Subcutaneous adipose tissue (tissue), 4 donors: ENCODE results near the gene HSH2D. TPM values are rescaled to one million over a fixed set of nuclear protein-coding genes. Genes with fewer than 3 reads are reported as not detected.

ENCODE experiments used
- total RNA-seq, 4 donors: library from RNA; depleted of rRNA; stranded (reverse); fragments of >200 nt; gene quantifications; one replicate each; pipeline ENCODE4 v1.1.0, GENCODE V29; 2016
- TF ChIP-seq, protein P1 (sequence below): fragments of 450-650 bp; IDR thresholded peaks from one replicate; pipeline ENCODE4 v1.5.1; 2016; ENCODE audit warnings: low read depth, mild to moderate bottlenecking, control low read depth, antibody characterized with exemption, moderate library complexity

HSH2D gene
- total RNA-seq, 4 donors from 2014 or later: 0.38 to 1.5 (median 0.82) TPM

DNA sequence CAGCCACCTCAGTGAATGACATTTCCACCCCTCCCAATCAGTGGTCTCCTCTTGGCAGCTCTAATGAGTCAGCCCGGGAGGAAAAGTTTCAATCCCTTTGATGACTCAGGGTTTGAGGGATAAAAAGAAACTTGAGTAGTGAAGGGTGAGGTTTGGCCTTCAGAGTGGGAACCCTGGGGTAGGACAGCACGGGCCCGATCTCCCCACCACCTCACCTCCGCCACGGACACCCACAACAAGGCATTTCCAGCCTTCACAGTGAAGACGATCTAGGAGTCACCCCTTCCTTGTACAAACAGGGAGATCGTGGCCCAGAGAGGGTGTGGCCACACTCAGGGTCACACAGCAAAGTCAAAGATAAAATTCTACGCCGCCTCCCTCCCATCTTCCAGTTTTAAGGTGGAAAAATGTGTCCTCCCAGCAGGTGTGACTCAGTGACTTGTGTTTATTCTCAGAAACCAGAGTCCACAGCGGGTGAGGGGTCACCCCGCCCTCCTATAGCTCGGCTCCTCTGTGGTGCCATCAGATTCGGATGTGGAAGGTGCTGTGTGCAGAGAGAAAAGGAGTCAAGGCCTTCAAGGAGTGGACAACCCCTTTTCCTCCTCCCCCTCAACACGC is 17.6 kb downstream of the HSH2D start:
- TF ChIP-seq, protein P1, sequence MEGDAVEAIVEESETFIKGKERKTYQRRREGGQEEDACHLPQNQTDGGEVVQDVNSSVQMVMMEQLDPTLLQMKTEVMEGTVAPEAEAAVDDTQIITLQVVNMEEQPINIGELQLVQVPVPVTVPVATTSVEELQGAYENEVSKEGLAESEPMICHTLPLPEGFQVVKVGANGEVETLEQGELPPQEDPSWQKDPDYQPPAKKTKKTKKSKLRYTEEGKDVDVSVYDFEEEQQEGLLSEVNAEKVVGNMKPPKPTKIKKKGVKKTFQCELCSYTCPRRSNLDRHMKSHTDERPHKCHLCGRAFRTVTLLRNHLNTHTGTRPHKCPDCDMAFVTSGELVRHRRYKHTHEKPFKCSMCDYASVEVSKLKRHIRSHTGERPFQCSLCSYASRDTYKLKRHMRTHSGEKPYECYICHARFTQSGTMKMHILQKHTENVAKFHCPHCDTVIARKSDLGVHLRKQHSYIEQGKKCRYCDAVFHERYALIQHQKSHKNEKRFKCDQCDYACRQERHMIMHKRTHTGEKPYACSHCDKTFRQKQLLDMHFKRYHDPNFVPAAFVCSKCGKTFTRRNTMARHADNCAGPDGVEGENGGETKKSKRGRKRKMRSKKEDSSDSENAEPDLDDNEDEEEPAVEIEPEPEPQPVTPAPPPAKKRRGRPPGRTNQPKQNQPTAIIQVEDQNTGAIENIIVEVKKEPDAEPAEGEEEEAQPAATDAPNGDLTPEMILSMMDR: no peak

DNA sequence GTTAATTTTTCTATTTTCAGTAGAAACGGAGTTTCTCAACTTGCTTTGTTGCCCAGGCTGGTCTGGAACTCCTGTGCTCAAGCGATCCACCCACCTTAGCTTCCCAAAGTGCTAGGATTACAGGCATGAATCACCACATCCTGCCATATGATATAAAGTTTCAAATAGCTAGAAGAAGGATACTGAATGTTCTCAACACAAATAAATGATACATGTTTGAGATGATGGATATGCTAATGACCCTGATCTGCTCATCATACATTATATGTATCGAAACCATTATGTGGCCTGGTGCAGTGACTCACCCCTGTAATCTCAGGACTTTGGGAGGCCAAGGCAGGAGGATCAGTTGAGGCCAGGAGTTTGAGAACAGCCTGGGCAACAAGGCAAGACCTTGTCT is 18.4 kb downstream of the HSH2D start:
- TF ChIP-seq, protein P1: no peak

DNA sequence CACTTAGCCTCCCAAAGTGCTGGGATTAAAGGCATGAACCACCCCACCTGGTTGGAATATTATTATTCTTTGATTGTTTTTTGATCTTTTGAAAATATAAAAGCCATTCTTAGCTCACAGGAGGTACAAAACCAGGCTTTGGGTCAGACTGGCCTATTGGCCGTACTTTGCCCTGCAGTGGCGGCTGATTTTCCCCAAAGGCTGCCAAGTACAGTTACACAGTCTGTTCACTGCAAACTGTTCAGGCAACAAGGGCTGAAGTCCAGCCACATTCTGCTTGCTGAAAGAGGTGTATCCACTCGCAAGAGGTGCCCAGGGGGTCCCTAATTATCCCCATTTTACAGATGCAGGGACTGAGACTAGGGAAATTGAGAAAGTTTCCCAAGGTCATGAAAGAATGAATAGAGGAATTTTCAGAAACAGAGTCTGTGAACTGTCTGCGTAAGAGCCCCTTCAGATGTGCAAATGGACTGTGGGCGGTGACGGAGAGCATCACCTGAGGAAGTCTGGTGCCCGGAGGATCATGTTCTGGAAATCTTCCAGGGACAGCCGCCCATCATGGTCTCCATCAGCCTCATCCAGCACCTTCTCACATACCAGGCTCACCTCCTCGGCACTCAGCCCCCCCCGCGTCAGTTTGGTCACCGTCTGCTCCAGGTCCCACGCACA is 20.9 kb downstream of the HSH2D start:
- TF ChIP-seq, protein P1: no peak

DNA sequence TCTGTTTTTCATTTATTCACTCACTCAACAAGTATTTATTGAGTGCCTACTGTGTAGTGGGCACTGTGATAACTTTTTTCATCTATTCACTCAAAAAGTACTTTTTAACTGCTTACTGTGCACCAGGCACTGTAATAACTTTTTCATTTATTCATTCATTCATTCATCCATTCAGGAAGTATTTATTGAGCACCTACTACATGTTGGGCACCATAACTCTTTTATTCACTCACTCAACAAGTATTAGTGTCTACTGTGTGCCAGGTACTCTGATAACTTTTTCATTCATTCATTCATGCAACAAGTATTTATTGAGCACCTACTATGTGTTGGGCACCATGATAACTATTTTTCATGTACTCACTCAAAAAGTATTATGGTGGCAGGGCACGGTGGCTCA is 22.9 kb downstream of the HSH2D start:
- TF ChIP-seq, protein P1: no peak

DNA sequence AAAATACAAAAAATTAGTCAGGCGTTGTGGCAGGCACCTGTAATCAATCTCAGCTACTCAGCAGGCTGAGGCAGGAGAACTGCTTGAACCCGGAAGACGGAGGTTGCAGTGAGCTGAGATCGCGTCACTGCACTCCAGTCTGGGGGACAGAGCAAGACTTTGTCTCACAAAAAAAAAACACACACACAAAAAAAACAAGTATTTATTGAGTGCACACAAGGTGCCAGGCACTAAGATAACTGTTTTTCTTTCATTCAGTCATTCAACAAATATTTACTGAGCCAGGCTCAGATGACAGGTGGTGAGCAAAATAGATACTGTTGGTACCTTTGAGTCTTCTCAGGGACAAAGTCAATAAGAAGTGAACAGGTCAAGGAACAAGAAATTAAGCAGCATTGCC is 23.6 kb downstream of the HSH2D start:
- TF ChIP-seq, protein P1: no peak

DNA sequence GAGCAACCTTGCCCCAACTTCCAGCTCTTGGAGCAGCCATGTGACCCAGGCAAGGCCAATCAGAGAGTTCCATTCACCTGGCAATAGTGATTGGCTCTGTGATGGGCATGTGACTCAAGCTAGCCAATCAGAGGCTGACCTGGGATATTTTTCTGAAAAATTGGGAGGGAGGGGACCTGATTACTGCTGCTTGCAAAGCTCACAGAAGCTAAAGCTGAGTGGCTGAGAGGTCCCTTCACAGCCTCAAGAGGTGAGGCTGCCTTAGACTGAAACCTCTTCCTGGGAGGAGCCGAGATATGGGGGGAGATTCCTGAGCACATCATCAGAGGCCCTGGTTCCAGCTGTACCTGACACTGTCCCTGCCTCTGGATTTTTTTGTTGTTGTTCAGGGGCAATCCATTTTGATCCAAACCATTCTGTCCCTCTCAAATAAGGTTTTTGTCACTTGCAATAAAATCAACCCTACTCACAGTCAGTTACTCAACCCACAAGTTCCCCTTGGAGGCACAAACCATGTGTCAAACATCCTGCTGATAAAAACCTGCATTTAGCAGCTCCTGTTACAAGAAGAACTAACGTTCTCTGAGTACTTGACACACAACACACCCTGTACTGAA is 25.1 kb downstream of the HSH2D start:
- TF ChIP-seq, protein P1: no peak

DNA sequence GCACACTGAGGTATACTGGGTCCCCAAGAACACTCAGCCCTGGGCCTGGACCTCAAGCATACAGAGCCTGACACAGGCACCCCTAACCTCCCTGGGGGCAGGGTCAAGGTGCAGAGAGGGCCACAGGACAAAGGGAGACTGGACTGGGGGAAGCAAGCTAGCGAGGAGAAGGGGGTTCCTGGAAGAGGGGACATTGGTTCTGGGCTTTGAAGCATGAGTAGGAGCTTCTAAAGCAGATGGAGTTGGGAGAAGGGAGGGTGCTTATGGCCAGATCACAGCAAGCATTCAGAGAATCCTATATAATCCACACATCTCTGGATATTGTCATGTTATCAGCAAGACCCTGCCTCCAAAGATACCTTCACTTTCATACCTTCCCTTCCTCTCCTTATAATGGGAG is 26.6 kb downstream of the HSH2D start:
- TF ChIP-seq, protein P1: no peak
